Measurements from ENCODE around the gene DDX10. TPM values are rescaled to one million over a fixed set of nuclear protein-coding genes. Genes with fewer than 3 reads are reported as not detected.

The DDX10 gene
- total RNA-seq, 1 experiment from 2014 or later = 48.3 TPM

DNA sequence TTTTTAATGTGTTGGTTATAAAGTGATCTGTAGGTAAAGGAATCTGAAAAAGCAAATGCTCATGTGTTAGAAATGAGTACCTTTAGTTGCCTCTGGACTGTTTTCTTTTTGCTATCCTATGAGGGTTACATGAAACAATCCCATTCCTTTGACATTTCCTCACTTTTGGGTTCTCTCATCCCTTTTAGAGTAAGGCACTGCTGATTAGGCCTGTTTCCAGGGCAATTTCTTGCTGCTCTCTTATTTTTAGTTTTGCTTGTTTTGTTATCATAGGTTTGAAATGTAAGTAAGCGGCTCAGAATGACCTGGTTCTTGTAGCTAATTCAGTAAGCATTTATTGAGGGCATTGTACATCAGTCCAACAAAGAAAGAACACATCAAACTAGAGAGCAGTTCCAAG lies 138.9 kb downstream of the DDX10 start:
- H3K27ac Mint-ChIP-seq = no peak overlapping the region
- H2BK12ac ChIP-seq (ENCODE audit: insufficient read length, low read depth, low read length) = no peak overlapping the region
- H2AFZ ChIP-seq (ENCODE audit: low read length) = no peak overlapping the region
- H3K4me2 ChIP-seq (ENCODE audit: insufficient read depth, insufficient read length, low read length) = no peak overlapping the region
- no peaks in the 10 kb centered on the region for H3K79me2 ChIP-seq (ENCODE audit: insufficient read depth, low read length)
- H3K23me2 ChIP-seq (ENCODE audit: insufficient read length, low read depth, low read length, poor library complexity, severe bottlenecking) = no peaks in the 10 kb centered on the region
- no peak overlapping the region for H3K4ac ChIP-seq (ENCODE audit: low read depth, low read length)
- H2BK120ac ChIP-seq (ENCODE audit: low read depth, low read length, poor library complexity, severe bottlenecking) = no peak overlapping the region
- no peak overlapping the region for H2BK20ac ChIP-seq (ENCODE audit: low read depth, low read length, poor library complexity, severe bottlenecking)
- no peaks in the 10 kb centered on the region for H3K79me1 ChIP-seq (ENCODE audit: insufficient read depth, low read depth, low read length, poor library complexity, severe bottlenecking)
- no peaks in the 10 kb centered on the region for H3K27me3 ChIP-seq (ENCODE audit: insufficient read depth, low read length)
- H4K5ac ChIP-seq (ENCODE audit: insufficient read length, low read depth, low read length) = no peak overlapping the region
- H2BK15ac ChIP-seq (ENCODE audit: low read depth, low read length) = no peak overlapping the region
- H3K9ac ChIP-seq (ENCODE audit: extremely low read depth, insufficient read length, low read length) = no peak overlapping the region
- TF ChIP-seq, protein P1, sequence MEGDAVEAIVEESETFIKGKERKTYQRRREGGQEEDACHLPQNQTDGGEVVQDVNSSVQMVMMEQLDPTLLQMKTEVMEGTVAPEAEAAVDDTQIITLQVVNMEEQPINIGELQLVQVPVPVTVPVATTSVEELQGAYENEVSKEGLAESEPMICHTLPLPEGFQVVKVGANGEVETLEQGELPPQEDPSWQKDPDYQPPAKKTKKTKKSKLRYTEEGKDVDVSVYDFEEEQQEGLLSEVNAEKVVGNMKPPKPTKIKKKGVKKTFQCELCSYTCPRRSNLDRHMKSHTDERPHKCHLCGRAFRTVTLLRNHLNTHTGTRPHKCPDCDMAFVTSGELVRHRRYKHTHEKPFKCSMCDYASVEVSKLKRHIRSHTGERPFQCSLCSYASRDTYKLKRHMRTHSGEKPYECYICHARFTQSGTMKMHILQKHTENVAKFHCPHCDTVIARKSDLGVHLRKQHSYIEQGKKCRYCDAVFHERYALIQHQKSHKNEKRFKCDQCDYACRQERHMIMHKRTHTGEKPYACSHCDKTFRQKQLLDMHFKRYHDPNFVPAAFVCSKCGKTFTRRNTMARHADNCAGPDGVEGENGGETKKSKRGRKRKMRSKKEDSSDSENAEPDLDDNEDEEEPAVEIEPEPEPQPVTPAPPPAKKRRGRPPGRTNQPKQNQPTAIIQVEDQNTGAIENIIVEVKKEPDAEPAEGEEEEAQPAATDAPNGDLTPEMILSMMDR (conservative IDR thresholded peaks at IDR 0.05) = no peak
- no peak overlapping the region for H2BK5ac ChIP-seq (ENCODE audit: insufficient read length, low read length)
- H3K23ac ChIP-seq (ENCODE audit: insufficient read length, low read depth, low read length) = no peak overlapping the region
- DNase-seq = no peak
- H3K4me1 ChIP-seq (ENCODE audit: insufficient read depth, low read length) = no peaks in the 10 kb centered on the region
- H3T11ph ChIP-seq (ENCODE audit: low read length) = no peak overlapping the region
- H3K27me3 Mint-ChIP-seq (ENCODE audit: low read depth) = no peaks in the 10 kb centered on the region
- H3K4me3 Mint-ChIP-seq = no peak overlapping the region
- H3K9me3 Mint-ChIP-seq = no peaks in the 10 kb centered on the region
- H3K36me3 Mint-ChIP-seq (ENCODE audit: insufficient read depth in 1 of 3, low read depth in 3 of 3) = no peaks in the 10 kb centered on the region; a peak in 1 of 7 replicates
- H4K91ac ChIP-seq (ENCODE audit: insufficient read length, low read depth, low read length) = no peak overlapping the region
- H3K56ac ChIP-seq (ENCODE audit: insufficient read length, low read depth, low read length) = no peak overlapping the region
- no peak overlapping the region for H3K14ac ChIP-seq (ENCODE audit: insufficient read depth, low read length)
- no peak overlapping the region for H3K27ac ChIP-seq (ENCODE audit: insufficient read length, low read depth, low read length)
- WGBS (ENCODE audit: extremely low coverage, insufficient read length, low lambda C conversion rate) = no CpG with 5 or more reads among the region's 1 CpG
- H3K9me3 ChIP-seq (ENCODE audit: control insufficient read depth, low read depth, low read length) = no peaks in the 10 kb centered on the region
- H4K8ac ChIP-seq (replicated peaks; ENCODE audit: insufficient read length, low read depth, low read length) = no peak overlapping the region
- H4K20me1 ChIP-seq (ENCODE audit: control insufficient read depth, insufficient read depth, insufficient read length) = no peaks in the 10 kb centered on the region
- no peak overlapping the region for H3K18ac ChIP-seq (ENCODE audit: insufficient read length, low read depth, low read length)
- H3K4me1 Mint-ChIP-seq = no peaks in the 10 kb centered on the region
- no peak overlapping the region for H2AK5ac ChIP-seq (ENCODE audit: insufficient read length, low read length)
